Measurements from ENCODE around the gene PJVK. TPM values are rescaled to one million over a fixed set of nuclear protein-coding genes. Genes with fewer than 3 reads are reported as not detected.

The PJVK gene
- total and polyA plus RNA-seq, 2 experiments from 2014 or later, result 1.6 to 2.1 TPM

DNA sequence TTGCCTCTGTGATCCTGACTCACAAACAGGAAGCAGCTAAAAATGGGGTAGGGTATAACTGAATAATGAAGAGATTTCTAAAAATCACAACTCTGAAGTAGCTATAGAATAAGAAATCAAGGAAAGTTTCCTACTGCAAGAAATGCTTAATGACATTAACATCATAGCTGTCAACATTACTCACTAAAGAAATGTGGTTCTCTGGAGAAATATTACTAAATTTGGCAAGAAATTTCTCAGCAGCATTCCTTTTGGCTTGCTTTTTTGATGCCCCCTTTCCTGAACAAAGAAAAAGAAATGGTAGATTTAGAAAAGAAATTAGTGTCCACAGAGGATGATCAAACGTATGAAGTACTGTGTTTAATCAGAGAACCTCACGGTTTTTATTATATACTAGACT lies 9.8 kb upstream of the PJVK start:
- ATAC-seq (no peak), DNase-seq (ENCODE audit: low spot score) (no peak)
- Mint-ChIP-seq H3K4me1 (no peaks in the 10 kb centered on the region; the same call in 2 of the 3 replicates), H3K36me3 (ENCODE audit: low read depth) (peaks cover 72% of the 10 kb centered on the region; the same call in 2 of the 3 replicates), H3K27me3 (ENCODE audit: insufficient read depth, low read depth, poor library complexity) (no peaks in the 10 kb centered on the region), H3K9me3 (no peaks in the 10 kb centered on the region), H3K4me3 (no peak overlapping the region), H3K27ac (no peak overlapping the region)
- no peak overlapping the region for H2AFZ ChIP-seq
- no peak overlapping the region for H3K27ac ChIP-seq (ENCODE audit: low read depth)
- no peak overlapping the region for H3K4me2 ChIP-seq
- no peaks in the 10 kb centered on the region for H3K4me1 ChIP-seq (ENCODE audit: insufficient read depth)
- no peaks in the 10 kb centered on the region for H3K27me3 ChIP-seq (ENCODE audit: insufficient read depth)
- H3K79me2 ChIP-seq (replicated peaks; ENCODE audit: insufficient read depth), result no peaks in the 10 kb centered on the region
- TF ChIP-seq JUNB (IDR thresholded peaks at IDR 0.05; ENCODE audit: unreplicated experiment) (no peak), CREB1 (CRISPR knock-in tag; IDR thresholded peaks at IDR 0.05; ENCODE audit: low read depth) (no peak), EZH2 (IDR thresholded peaks at IDR 0.05; ENCODE audit: low read depth, unreplicated experiment) (no peak), ZNF331 (CRISPR knock-in tag; IDR thresholded peaks at IDR 0.05; ENCODE audit: low read depth) (no peak), STAT1 (IDR thresholded peaks at IDR 0.05; ENCODE audit: unreplicated experiment) (no peak), POLR2AphosphoS5 (IDR thresholded peaks at IDR 0.05; ENCODE audit: low read depth) (no peak), EZH2phosphoT487 (IDR thresholded peaks at IDR 0.05; ENCODE audit: unreplicated experiment) (no peak), NANOG (IDR thresholded peaks at IDR 0.05; ENCODE audit: borderline replicate concordance) (no peak)
- TF ChIP-seq, protein P1, sequence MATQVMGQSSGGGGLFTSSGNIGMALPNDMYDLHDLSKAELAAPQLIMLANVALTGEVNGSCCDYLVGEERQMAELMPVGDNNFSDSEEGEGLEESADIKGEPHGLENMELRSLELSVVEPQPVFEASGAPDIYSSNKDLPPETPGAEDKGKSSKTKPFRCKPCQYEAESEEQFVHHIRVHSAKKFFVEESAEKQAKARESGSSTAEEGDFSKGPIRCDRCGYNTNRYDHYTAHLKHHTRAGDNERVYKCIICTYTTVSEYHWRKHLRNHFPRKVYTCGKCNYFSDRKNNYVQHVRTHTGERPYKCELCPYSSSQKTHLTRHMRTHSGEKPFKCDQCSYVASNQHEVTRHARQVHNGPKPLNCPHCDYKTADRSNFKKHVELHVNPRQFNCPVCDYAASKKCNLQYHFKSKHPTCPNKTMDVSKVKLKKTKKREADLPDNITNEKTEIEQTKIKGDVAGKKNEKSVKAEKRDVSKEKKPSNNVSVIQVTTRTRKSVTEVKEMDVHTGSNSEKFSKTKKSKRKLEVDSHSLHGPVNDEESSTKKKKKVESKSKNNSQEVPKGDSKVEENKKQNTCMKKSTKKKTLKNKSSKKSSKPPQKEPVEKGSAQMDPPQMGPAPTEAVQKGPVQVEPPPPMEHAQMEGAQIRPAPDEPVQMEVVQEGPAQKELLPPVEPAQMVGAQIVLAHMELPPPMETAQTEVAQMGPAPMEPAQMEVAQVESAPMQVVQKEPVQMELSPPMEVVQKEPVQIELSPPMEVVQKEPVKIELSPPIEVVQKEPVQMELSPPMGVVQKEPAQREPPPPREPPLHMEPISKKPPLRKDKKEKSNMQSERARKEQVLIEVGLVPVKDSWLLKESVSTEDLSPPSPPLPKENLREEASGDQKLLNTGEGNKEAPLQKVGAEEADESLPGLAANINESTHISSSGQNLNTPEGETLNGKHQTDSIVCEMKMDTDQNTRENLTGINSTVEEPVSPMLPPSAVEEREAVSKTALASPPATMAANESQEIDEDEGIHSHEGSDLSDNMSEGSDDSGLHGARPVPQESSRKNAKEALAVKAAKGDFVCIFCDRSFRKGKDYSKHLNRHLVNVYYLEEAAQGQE (IDR thresholded peaks at IDR 0.05; ENCODE audit: unreplicated experiment), result no peak
- TF ChIP-seq, protein P2, sequence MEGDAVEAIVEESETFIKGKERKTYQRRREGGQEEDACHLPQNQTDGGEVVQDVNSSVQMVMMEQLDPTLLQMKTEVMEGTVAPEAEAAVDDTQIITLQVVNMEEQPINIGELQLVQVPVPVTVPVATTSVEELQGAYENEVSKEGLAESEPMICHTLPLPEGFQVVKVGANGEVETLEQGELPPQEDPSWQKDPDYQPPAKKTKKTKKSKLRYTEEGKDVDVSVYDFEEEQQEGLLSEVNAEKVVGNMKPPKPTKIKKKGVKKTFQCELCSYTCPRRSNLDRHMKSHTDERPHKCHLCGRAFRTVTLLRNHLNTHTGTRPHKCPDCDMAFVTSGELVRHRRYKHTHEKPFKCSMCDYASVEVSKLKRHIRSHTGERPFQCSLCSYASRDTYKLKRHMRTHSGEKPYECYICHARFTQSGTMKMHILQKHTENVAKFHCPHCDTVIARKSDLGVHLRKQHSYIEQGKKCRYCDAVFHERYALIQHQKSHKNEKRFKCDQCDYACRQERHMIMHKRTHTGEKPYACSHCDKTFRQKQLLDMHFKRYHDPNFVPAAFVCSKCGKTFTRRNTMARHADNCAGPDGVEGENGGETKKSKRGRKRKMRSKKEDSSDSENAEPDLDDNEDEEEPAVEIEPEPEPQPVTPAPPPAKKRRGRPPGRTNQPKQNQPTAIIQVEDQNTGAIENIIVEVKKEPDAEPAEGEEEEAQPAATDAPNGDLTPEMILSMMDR (conservative IDR thresholded peaks at IDR 0.05; ENCODE audit: low read depth in 2 of 2), result no peak
- TF ChIP-seq, protein P3, sequence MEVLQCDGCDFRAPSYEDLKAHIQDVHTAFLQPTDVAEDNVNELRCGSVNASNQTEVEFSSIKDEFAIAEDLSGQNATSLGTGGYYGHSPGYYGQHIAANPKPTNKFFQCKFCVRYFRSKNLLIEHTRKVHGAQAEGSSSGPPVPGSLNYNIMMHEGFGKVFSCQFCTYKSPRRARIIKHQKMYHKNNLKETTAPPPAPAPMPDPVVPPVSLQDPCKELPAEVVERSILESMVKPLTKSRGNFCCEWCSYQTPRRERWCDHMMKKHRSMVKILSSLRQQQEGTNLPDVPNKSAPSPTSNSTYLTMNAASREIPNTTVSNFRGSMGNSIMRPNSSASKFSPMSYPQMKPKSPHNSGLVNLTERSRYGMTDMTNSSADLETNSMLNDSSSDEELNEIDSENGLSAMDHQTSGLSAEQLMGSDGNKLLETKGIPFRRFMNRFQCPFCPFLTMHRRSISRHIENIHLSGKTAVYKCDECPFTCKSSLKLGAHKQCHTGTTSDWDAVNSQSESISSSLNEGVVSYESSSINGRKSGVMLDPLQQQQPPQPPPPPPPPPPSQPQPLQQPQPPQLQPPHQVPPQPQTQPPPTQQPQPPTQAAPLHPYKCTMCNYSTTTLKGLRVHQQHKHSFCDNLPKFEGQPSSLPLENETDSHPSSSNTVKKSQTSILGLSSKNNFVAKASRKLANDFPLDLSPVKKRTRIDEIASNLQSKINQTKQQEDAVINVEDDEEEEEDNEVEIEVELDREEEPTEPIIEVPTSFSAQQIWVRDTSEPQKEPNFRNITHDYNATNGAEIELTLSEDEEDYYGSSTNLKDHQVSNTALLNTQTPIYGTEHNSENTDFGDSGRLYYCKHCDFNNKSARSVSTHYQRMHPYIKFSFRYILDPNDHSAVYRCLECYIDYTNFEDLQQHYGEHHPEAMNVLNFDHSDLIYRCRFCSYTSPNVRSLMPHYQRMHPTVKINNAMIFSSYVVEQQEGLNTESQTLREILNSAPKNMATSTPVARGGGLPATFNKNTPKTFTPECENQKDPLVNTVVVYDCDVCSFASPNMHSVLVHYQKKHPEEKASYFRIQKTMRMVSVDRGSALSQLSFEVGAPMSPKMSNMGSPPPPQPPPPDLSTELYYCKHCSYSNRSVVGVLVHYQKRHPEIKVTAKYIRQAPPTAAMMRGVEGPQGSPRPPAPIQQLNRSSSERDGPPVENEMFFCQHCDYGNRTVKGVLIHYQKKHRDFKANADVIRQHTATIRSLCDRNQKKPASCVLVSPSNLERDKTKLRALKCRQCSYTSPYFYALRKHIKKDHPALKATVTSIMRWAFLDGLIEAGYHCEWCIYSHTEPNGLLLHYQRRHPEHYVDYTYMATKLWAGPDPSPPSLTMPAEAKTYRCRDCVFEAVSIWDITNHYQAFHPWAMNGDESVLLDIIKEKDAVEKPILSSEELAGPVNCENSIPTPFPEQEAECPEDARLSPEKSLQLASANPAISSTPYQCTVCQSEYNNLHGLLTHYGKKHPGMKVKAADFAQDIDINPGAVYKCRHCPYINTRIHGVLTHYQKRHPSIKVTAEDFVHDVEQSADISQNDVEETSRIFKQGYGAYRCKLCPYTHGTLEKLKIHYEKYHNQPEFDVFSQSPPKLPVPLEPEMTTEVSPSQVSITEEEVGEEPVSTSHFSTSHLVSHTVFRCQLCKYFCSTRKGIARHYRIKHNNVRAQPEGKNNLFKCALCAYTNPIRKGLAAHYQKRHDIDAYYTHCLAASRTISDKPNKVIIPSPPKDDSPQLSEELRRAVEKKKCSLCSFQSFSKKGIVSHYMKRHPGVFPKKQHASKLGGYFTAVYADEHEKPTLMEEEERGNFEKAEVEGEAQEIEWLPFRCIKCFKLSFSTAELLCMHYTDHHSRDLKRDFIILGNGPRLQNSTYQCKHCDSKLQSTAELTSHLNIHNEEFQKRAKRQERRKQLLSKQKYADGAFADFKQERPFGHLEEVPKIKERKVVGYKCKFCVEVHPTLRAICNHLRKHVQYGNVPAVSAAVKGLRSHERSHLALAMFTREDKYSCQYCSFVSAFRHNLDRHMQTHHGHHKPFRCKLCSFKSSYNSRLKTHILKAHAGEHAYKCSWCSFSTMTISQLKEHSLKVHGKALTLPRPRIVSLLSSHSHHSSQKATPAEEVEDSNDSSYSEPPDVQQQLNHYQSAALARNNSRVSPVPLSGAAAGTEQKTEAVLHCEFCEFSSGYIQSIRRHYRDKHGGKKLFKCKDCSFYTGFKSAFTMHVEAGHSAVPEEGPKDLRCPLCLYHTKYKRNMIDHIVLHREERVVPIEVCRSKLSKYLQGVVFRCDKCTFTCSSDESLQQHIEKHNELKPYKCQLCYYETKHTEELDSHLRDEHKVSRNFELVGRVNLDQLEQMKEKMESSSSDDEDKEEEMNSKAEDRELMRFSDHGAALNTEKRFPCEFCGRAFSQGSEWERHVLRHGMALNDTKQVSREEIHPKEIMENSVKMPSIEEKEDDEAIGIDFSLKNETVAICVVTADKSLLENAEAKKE (CRISPR knock-in tag; IDR thresholded peaks at IDR 0.05), result no peak
- no peaks in the 10 kb centered on the region for H3F3A ChIP-seq (replicated peaks; ENCODE audit: low read depth)
- no peaks in the 10 kb centered on the region for H3K9me2 ChIP-seq (ENCODE audit: insufficient read depth)
- H3K4me3 ChIP-seq, result no peak overlapping the region
- peaks cover 58% of the 10 kb centered on the region for H3K36me3 ChIP-seq (ENCODE audit: insufficient read depth)
- no peaks in the 10 kb centered on the region; the same call in 1 of the 2 replicates for H4K20me1 ChIP-seq (replicated peaks; ENCODE audit: insufficient read depth)

Data from GM23338 (cell line).